AG10803 (cell line): Measurements from ENCODE around the gene RPL35A.
"Not testable (repeated sequence)": the region's sequence is repeated elsewhere in the genome, so short reads cannot be mapped to it uniquely, and the experiment has no call there.

Experiments used
- DNase-seq: peaks from one replicate; pipeline ENCODE4 v3.0.0; 2010; ENCODE audit warnings: low read depth
- H3K4me3 ChIP-seq: 2 replicates; pipeline ENCODE4 v1.5.1; 2011; ENCODE audit warnings: mild to moderate bottlenecking, low read length, control low read depth
- TF ChIP-seq, protein P1 (sequence below): conservative IDR thresholded peaks from 2 replicates; pipeline ENCODE4 v1.5.1; 2011; ENCODE audit warnings: mild to moderate bottlenecking, low read length, control low read depth, inconsistent platforms

The RPL35A gene

DNA sequence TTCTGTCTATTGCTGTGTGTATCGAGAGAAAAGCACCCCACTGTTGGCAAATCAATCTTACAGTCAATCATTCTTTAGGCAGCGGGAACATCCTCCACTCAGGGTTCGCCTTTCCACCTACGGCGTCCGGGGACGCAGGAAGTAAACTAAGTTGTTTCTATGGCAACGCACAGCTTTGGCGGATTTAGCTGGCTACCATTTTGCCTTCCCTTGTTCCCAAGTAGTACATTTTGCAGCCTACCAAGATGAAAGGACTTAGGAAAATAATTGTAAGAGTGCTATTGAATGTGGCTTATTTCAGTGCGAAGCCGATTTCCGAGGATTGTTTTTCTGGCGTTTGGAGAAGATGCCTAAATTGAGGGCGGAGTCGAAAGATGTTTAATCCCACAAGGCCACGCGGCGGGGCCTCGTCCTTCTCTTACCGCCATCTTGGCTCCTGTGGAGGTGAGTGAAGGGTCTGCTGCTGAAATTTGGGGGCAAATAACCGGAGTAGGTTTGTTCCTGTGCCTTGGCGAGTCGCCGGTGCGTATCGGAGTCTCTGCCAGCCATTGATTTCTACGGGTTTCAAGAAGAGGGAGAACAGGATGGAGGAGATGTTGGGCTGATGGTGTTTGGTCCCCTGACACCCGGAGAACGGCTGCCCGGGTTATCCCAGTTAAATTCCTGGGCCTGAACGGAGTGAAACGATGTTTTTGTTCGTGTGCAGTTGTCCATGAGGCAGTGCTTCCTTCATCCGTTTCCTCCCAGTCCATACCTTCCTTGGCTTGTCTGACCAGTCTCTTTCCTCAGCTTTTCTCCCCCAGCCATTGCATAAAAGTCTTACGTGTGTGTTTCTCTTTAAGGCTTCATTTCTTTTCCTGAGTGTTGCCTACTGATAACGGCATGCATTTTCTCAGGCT, at the start of gene RPL35A:
Gene RPL35A (plus strand): TSS at position 413 of the 899 bp plus-strand sequence. CDS start 778 bp downstream, outside the sequence.
- TF ChIP-seq, protein P1, sequence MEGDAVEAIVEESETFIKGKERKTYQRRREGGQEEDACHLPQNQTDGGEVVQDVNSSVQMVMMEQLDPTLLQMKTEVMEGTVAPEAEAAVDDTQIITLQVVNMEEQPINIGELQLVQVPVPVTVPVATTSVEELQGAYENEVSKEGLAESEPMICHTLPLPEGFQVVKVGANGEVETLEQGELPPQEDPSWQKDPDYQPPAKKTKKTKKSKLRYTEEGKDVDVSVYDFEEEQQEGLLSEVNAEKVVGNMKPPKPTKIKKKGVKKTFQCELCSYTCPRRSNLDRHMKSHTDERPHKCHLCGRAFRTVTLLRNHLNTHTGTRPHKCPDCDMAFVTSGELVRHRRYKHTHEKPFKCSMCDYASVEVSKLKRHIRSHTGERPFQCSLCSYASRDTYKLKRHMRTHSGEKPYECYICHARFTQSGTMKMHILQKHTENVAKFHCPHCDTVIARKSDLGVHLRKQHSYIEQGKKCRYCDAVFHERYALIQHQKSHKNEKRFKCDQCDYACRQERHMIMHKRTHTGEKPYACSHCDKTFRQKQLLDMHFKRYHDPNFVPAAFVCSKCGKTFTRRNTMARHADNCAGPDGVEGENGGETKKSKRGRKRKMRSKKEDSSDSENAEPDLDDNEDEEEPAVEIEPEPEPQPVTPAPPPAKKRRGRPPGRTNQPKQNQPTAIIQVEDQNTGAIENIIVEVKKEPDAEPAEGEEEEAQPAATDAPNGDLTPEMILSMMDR: no peak
- DNase-seq: peak; percentile 93
- H3K4me3 ChIP-seq: peak within 1 kb of the TSS; percentile 79

DNA sequence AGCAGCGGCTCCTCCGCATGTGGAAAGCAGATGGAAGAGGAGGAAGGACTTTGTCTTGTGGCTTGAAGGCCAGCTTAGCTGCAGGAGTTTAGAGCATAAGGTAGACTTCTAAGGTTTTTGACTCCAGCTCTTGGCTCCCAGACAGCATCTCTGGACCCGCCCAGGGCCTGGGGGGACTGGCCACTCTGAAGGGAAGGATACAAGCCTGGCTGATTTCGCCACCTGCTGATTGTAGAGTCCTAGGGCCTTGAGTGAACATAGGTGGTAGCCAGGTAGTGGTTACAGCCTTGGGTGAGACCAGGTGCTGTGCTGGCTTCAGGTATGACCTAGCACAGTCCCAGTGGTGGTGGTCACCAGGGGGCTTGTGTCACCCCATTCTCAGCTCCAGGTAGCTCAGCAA, 48.4 kb upstream of the RPL35A start:
- no peak overlapping the region for H3K4me3 ChIP-seq
- TF ChIP-seq, protein P1: no peak
- no peak for DNase-seq

DNA sequence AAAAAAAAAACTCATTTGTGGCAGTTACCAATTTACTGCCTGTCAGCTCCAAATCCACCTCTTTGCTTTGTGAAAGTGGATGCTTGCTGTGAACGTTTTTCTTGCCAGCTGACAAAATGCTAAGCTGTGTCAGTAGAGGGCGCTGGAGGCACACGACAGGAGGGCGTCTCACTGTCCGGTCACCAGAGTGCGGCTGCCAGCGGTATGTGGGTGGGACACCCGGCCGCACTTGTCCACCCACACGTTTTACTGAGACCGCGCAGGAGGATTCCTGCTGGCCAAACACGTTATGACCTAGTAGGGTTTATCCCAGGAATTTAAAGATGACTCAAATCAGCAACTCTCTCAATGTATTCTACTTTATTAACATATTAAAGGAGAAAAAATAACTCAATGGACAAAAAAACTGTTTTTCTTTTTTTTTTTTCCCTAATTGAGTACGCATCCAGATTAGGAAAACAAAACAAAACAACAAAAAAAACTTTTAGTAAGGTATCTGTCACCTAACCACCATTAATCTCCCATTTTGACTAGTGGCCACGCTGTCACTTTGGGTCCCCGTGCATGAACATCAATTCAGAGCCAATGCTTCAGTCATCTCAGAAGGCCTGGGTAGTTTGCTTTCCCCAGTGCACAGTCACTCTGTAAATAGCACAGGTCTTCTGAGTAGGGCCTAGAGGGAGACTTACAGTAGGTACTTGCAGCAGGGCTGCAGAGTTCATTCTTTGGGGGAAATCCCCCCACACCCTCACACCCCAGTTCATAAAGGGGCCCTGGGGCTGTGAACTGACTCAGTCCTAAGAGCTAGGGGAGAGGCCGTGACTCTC, 43.8 kb upstream of the RPL35A start:
- H3K4me3 ChIP-seq: no peak overlapping the region
- TF ChIP-seq, protein P1: peak; percentile 96
- DNase-seq: peak; percentile 96

DNA sequence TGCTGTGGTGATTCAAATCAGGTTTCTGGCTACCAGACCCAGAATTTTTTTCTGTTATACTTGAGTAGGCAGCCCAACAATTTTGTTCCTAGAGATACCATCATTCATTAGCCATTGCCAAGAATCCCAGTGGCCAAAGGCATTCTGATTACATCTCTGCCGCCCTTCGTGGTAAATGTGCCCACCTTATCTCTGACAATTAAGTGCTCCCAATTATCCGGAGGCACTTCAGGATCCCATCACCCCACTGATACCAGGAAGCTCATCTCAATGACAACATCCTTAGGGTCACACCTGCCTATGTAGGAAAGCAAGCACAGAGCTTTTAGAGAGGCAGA, 43.2 kb upstream of the RPL35A start:
- H3K4me3 ChIP-seq: no peak overlapping the region
- TF ChIP-seq, protein P1: no peak
- DNase-seq: peak; percentile 8

DNA sequence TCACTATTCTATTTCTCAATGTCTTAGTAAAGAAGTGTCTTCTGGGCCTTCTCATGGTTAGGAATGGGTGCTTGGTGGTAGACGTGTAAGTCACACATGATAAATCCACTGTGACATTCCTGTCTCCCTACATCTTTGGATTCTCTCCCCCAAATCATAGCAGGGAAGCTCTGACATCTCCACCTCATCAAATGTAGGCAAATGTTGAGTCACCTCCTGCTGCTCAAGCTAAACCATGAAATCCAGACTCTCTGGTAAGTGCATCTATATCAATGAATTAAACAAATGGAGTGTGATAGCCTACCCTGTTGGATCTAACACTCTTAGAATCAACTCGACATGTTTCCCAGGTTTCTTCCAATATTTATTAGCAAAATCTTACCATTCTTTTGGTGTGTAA, 42.8 kb upstream of the RPL35A start:
- H3K4me3 ChIP-seq: no peak overlapping the region
- peak; percentile 6 for DNase-seq
- TF ChIP-seq, protein P1: no peak

DNA sequence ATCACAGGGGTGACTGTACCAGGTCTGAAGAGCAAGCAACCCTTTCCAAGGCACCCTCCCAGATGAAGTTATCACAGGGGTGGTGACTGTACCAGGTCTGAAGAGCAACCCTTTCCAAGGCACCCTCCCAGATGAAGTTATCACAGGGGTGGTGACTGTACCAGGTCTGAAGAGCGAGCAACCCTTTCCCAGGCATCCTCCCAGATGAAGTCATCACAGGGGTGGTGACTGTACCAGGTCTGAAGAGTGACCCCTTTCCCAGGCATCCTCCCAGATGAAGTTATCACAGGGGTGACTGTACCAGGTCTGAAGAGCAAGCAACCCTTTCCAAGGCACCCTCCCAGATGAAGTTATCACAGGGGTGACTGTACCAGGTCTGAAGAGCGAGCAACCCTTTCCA, 41.4 kb upstream of the RPL35A start:
- DNase-seq: peak; percentile 17
- H3K4me3 ChIP-seq: not testable (repeated sequence)

DNA sequence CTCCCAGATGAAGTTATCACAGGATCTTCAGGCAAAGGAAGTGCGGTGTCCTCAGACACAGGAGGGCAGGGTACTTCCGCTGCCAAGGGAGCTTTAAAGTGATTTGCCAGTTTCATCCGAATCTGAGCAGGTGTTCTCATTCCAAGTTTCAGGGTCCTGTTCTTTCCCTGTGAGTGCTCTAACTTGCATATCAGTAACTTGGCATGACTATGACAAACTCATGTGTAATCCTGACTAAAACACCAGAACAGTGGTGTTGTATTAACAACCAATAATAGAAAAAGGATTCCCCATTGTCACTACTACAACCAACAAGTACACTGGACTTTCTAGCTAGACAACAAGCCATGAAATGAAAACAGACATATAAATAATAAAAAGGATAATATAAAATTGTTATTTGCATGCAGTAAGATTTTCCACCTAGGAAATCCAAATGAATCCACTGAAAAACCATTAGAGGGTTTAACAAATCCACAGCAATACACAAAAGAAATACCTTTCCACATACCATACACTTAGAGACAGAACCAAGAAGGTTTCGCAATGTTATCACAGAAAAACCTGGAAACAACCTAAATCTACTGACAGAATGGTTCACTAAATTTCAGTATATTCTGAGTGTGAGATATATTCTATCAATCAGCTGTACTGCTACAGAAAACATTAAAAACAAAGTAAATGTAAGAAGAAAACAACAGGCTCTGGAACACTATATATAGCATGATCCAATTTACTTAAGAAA, 40.9 kb upstream of the RPL35A start:
- TF ChIP-seq, protein P1: no peak
- H3K4me3 ChIP-seq: no peak overlapping the region
- peak; percentile 7 for DNase-seq
